OCI-LY7 (cell line): Measurements from ENCODE around the gene NFATC2.

Experiments used
- CTCF ChIP-seq: fragments of 200-600 bp; sonication (generic); conservative IDR thresholded peaks from 2 replicates; pipeline ENCODE4 v1.5.1; 2014; ENCODE audit warnings: mild to moderate bottlenecking, antibody characterized with exemption, low read length, moderate library complexity, mixed read lengths
- EZH2phosphoT487 ChIP-seq: fragments of 200-600 bp; sonication (generic); IDR thresholded peaks from 2 replicates; pipeline ENCODE4 v1.6.1; 2018; ENCODE audit warnings: low read depth, borderline replicate concordance, mild to moderate bottlenecking, mixed run types, antibody characterized with exemption, low read length, moderate library complexity, mixed read lengths

GRCh38 chr20:51460569-51461265 is 81.8 kb downstream of the NFATC2 start:
- no peak for TF ChIP-seq CTCF
- no peak for TF ChIP-seq EZH2phosphoT487
